HG02884 (cell line): Measurements from ENCODE around the gene KCP.

Experiments used
- ATAC-seq: cut with Tn5 transposase; IDR thresholded peaks from one replicate; pipeline ENCODE4 v1.9.1; 2021; ENCODE audit warnings: mild to moderate bottlenecking, moderate library complexity; ENCODE audit not compliant: unreplicated experiment

KCP gene

GRCh38 chr7:128908750-128909624, 1.5 kb downstream of the KCP start:
- ATAC-seq = no peak

- no peak for ATAC-seq
Observed at GRCh38 chr7:128906766-128907559, 3.5 kb downstream of the KCP start.

GRCh38 chr7:128906001-128906765, 4.3 kb downstream of the KCP start:
- no peak for ATAC-seq

- ATAC-seq = no peak
Observed at GRCh38 chr7:128904381-128905197, 5.9 kb downstream of the KCP start.

- no peak for ATAC-seq
Observed at GRCh38 chr7:128903621-128904361, 6.7 kb downstream of the KCP start.

GRCh38 chr7:128902761-128903585, 7.5 kb downstream of the KCP start:
- no peak for ATAC-seq

GRCh38 chr7:128900237-128900636, 10.3 kb downstream of the KCP start:
- no peak for ATAC-seq

- ATAC-seq = no peak
Observed at GRCh38 chr7:128899392-128899791, 11.1 kb downstream of the KCP start.

- ATAC-seq = no peak
Observed at GRCh38 chr7:128895320-128895719, 15.2 kb downstream of the KCP start.

GRCh38 chr7:128894101-128894440, 16.4 kb downstream of the KCP start:
- no peak for ATAC-seq

GRCh38 chr7:128893251-128894100, 17.0 kb downstream of the KCP start:
- ATAC-seq = no peak

- no peak for ATAC-seq
Observed at GRCh38 chr7:128892521-128893250, 17.8 kb downstream of the KCP start.

GRCh38 chr7:128891942-128892269, 18.6 kb downstream of the KCP start:
- ATAC-seq = no peak

GRCh38 chr7:128891110-128891941, 19.2 kb downstream of the KCP start:
- ATAC-seq = no peak

GRCh38 chr7:128890306-128891109, 20.0 kb downstream of the KCP start:
- no peak for ATAC-seq

GRCh38 chr7:128889121-128889520, 21.4 kb downstream of the KCP start:
- no peak for ATAC-seq
